ENCODE measurements around the gene SLC22A4.

SLC22A4 gene

DNA sequence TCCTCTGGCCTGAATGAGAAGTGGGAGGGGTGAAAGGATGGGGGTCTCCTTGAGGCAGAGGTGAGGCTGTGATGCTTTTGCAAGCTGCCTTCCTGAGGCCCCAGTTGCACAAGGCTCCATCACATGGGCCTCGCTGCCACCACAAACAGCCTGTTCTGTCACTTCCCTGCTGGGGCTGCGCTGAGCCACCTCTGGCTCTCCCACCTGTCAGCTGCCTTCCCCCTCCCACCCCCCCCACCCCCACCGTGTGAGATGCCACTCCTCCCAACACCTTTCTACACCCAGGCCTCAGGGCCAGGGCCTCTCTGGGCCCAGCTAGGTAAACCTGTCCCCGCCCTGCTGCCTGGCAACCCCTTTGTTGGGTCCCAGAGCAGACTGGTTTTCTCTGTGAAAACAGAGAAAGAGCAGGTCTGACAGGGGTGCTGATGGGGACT, 41.2 kb upstream of the SLC22A4 start:
- Histone ChIP-seq H3K9me3 (ENCODE audit: severe bottlenecking) (no peaks in the 10 kb centered on the region), H3K27me3 (ENCODE audit: insufficient read depth, poor library complexity, severe bottlenecking) (no peaks in the 10 kb centered on the region), H3K27ac (ENCODE audit: poor library complexity, severe bottlenecking) (no peak overlapping the region), H3K36me3 (ENCODE audit: low read depth) (no peaks in the 10 kb centered on the region), H3K4me3 (ENCODE audit: severe bottlenecking) (no peak overlapping the region), H3K4me1 (ENCODE audit: insufficient read depth, poor library complexity, severe bottlenecking) (peaks cover 2% of the 10 kb centered on the region)
- no peak for ATAC-seq (ENCODE audit: low read depth)
- TF ChIP-seq, protein P1, sequence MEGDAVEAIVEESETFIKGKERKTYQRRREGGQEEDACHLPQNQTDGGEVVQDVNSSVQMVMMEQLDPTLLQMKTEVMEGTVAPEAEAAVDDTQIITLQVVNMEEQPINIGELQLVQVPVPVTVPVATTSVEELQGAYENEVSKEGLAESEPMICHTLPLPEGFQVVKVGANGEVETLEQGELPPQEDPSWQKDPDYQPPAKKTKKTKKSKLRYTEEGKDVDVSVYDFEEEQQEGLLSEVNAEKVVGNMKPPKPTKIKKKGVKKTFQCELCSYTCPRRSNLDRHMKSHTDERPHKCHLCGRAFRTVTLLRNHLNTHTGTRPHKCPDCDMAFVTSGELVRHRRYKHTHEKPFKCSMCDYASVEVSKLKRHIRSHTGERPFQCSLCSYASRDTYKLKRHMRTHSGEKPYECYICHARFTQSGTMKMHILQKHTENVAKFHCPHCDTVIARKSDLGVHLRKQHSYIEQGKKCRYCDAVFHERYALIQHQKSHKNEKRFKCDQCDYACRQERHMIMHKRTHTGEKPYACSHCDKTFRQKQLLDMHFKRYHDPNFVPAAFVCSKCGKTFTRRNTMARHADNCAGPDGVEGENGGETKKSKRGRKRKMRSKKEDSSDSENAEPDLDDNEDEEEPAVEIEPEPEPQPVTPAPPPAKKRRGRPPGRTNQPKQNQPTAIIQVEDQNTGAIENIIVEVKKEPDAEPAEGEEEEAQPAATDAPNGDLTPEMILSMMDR (IDR thresholded peaks at IDR 0.05; ENCODE audit: poor library complexity, severe bottlenecking) = no peak
- peak; percentile 51 for DNase-seq (ENCODE audit: low spot score)

DNA sequence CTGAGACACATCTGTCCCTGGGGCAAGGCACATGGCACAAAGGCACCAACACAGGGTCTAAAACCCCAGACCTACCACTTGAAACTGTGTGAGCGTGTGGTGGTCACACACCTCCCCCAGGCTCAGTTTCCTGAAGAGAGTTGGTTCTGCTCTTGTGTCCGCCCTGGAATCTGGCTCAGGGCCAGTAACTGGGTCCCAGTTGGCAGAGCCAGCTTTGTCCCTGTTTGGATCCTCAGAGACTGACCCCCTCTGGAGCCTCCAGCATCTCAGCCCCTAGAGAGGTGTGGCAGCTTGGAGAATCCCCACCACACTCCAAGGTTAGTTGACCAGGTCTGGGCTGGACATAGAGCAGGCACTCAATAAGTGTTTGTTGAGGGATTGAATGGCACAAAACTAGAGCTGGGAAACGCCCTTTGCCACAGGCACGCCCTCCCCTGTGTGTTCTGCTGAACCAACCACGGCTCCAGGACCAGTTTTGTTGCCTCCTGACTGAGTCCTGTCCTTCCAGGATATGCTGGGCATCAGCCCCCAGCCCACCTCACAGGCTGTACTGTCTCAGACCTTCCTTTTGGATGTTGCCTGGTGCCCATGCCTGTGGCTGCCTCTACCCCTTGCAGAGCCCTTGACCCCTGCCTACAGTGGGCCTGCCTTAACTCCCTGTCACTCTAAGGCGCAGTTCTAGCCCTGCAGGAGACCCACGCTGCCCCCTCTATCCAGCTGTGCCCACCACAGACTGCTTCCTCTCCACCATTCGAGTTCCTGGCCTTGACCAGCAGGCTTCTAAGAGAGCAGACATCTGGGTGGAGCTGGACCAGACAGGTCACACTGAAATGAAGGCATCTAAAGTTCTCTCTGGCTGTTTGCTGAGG, 40.5 kb upstream of the SLC22A4 start:
- peak; percentile 51 for DNase-seq (ENCODE audit: low spot score)
- TF ChIP-seq, protein P1 (IDR thresholded peaks at IDR 0.05; ENCODE audit: poor library complexity, severe bottlenecking) = no peak
- H3K36me3 ChIP-seq (ENCODE audit: low read depth) = no peaks in the 10 kb centered on the region
- H3K4me3 ChIP-seq (ENCODE audit: severe bottlenecking) = no peak overlapping the region
- H3K27me3 ChIP-seq (ENCODE audit: insufficient read depth, poor library complexity, severe bottlenecking) = no peaks in the 10 kb centered on the region
- no peak for ATAC-seq (ENCODE audit: low read depth)
- H3K27ac ChIP-seq (ENCODE audit: poor library complexity, severe bottlenecking) = no peak overlapping the region
- H3K9me3 ChIP-seq (ENCODE audit: severe bottlenecking) = no peaks in the 10 kb centered on the region
- peaks cover 4% of the 10 kb centered on the region for H3K4me1 ChIP-seq (ENCODE audit: insufficient read depth, poor library complexity, severe bottlenecking)

DNA sequence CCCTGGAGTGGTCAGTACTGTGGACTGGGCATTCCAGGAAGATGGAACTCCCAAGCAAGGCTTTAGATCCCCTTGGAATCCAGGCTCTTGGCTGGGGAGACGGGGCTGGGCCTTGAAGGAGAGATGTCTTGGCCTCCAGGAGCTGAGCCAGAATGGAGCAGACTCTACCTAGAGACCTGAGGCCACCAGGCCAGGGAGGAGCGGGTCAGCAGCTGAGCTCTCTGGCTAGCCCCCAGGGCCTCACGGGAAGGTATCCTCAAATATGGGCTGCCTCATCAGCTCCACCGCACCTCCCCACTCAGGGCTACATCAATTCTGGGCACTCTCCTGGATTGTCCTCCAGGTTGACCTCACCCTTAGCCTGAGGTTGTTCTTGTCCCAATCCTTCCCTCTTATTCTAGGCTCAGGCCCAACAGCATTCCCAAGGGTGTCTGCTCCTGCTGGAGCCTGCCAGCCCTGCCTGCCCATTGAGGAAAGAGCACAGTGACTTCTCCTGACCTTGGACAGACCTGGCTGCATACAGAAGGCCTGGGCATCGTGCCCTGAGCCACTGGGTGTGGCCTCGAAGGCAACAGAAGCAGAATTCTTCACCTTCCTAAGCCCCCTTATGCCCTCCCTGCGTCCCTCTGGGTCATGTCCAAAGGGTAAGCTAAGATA, 39.7 kb upstream of the SLC22A4 start:
- TF ChIP-seq, protein P1 (IDR thresholded peaks at IDR 0.05; ENCODE audit: poor library complexity, severe bottlenecking) = no peak
- ATAC-seq (ENCODE audit: low read depth) (no peak), DNase-seq (ENCODE audit: low spot score) (peak; percentile 40)
- H3K36me3 ChIP-seq (ENCODE audit: low read depth) = no peaks in the 10 kb centered on the region
- peaks cover 11% of the 10 kb centered on the region for H3K4me1 ChIP-seq (ENCODE audit: insufficient read depth, poor library complexity, severe bottlenecking)
- H3K4me3 ChIP-seq (ENCODE audit: severe bottlenecking) = no peak overlapping the region
- no peaks in the 10 kb centered on the region for H3K9me3 ChIP-seq (ENCODE audit: severe bottlenecking)
- no peak overlapping the region for H3K27ac ChIP-seq (ENCODE audit: poor library complexity, severe bottlenecking)
- H3K27me3 ChIP-seq (ENCODE audit: insufficient read depth, poor library complexity, severe bottlenecking) = no peaks in the 10 kb centered on the region

DNA sequence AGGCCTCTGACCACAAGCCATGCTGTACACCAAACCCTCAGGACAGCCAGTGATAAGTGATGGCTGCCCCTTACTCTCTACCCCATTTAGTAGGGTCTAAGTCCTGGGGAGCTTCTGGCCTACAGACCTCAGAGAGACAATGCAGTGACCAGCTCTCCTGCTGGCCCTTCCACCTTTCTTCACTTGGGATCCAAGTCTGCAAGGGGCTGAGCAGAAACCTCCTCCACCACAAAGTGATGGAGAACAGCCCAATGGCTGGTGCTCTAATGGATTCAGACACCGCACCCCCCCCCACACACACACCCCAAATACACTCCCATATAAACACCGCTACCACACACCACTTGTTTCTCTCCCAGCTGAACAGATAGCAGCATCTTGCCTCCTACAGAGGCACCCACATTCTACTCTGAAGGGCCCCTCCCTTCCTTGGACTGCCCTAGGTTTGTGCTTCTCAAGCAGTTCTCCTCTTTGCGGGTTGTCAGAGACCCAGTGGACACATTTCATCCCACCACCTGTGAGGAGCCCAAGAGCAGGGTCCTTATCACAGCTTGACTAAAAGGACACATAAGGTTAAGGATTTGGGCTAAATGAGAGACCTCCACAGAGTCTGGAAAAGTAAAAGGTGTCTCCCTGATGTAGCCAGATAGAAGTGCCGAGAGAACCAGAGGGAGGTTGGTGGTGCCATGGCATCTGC, 38.0 kb upstream of the SLC22A4 start:
- Histone ChIP-seq H3K9me3 (ENCODE audit: severe bottlenecking) (no peaks in the 10 kb centered on the region), H3K27me3 (ENCODE audit: insufficient read depth, poor library complexity, severe bottlenecking) (no peaks in the 10 kb centered on the region), H3K27ac (ENCODE audit: poor library complexity, severe bottlenecking) (no peak overlapping the region), H3K36me3 (ENCODE audit: low read depth) (no peaks in the 10 kb centered on the region), H3K4me3 (ENCODE audit: severe bottlenecking) (no peak overlapping the region), H3K4me1 (ENCODE audit: insufficient read depth, poor library complexity, severe bottlenecking) (peaks cover 27% of the 10 kb centered on the region)
- ATAC-seq (ENCODE audit: low read depth) (no peak), DNase-seq (ENCODE audit: low spot score) (peak; percentile 24)
- TF ChIP-seq, protein P1 (IDR thresholded peaks at IDR 0.05; ENCODE audit: poor library complexity, severe bottlenecking) = no peak

All from RWPE2 (cell line).